Muscle layer of duodenum (tissue), 2 donors: ENCODE data around the gene PRR4.

Source experiments
- H3K27ac ChIP-seq: one replicate; pipeline ENCODE4 v1.7.0; 2013; ENCODE audit warnings: mild to moderate bottlenecking, low read length
- H3K27me3 ChIP-seq: one replicate; pipeline ENCODE4 v1.7.0; 2013; ENCODE audit warnings: low read depth, mild to moderate bottlenecking, control low read depth, low read length
- H3K36me3 ChIP-seq, 2 donors: one replicate each; pipeline ENCODE4 v1.7.0; 2013; ENCODE audit warnings: low read length in 2 of 2, control low read depth in 1 of 2, mild to moderate bottlenecking in 1 of 2; ENCODE audit not compliant: insufficient read depth in 2 of 2, control insufficient read depth in 1 of 2
- H3K4me1 ChIP-seq, 2 donors: one replicate each; pipeline ENCODE4 v1.7.0; 2013; ENCODE audit warnings: low read length in 2 of 2, mild to moderate bottlenecking in 2 of 2, control low read depth in 1 of 2, moderate library complexity in 1 of 2; ENCODE audit not compliant: insufficient read depth in 2 of 2, control insufficient read depth in 1 of 2
- H3K4me3 ChIP-seq, 2 donors: one replicate each; pipeline ENCODE4 v1.7.0; 2013; ENCODE audit warnings: low read length in 2 of 2, low read depth in 1 of 2, mild to moderate bottlenecking in 1 of 2
- H3K9me3 ChIP-seq, 2 donors: one replicate each; pipeline ENCODE4 v1.7.0; 2013; ENCODE audit warnings: low read length in 2 of 2, control low read depth in 1 of 2, mild to moderate bottlenecking in 1 of 2; ENCODE audit not compliant: control insufficient read depth in 1 of 2
- donor health status: healthy.

Gene PRR4

DNA sequence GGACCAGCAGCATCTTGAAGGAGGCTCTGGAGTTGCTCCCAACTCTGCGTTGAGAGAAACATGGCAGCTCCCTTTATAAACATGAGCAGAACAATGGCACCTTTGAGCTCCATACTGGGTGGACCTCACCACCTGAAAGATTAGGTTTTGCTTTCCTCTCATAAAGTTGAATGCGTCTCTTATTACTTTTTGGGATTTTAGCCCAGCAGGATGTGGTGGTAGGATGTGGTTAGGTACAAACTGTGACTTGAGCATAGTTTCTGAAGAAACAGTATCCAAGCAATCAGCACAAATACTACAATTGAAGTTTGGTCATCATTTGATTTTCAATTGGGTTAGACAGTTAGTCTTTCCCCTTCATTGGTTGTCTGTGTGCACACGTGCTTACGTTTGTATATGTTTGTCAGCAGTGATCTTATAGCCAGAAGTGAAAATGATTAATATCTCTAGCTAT, at the start of gene PRR4:
PRR4 (minus strand) TSS at position 51 of the 454 bp plus-strand sequence; CDS start at position 13, 38 bp downstream.
- Histone ChIP-seq H3K9me3 (no peaks in the 10 kb centered on the region), H3K27me3 (no peaks in the 10 kb centered on the region), H3K36me3 (peaks cover 0 to 7% of the 10 kb centered on the region in 2 donors), H3K4me1 (no peaks in the 10 kb centered on the region), H3K27ac (no peak within 1 kb of the TSS), H3K4me3 (no peak within 1 kb of the TSS)

- Histone ChIP-seq H3K27ac (no peak overlapping the region), H3K36me3 (peaks cover 0 to 5% of the 10 kb centered on the region in 2 donors), H3K27me3 (no peaks in the 10 kb centered on the region), H3K4me3 (no peak overlapping the region), H3K9me3 (no peaks in the 10 kb centered on the region), H3K4me1 (no peaks in the 10 kb centered on the region)
Observed at GRCh38 chr12:10896854-10897253, 47.6 kb upstream of the PRR4 start.

GRCh38 chr12:10891937-10892336, 42.7 kb upstream of the PRR4 start:
- no peaks in the 10 kb centered on the region for H3K27me3 ChIP-seq
- peaks cover 0 to 5% of the 10 kb centered on the region in 2 donors for H3K36me3 ChIP-seq
- no peak overlapping the region for H3K4me3 ChIP-seq
- H3K9me3 ChIP-seq, result no peaks in the 10 kb centered on the region
- no peak overlapping the region for H3K27ac ChIP-seq
- H3K4me1 ChIP-seq, result no peaks in the 10 kb centered on the region

DNA sequence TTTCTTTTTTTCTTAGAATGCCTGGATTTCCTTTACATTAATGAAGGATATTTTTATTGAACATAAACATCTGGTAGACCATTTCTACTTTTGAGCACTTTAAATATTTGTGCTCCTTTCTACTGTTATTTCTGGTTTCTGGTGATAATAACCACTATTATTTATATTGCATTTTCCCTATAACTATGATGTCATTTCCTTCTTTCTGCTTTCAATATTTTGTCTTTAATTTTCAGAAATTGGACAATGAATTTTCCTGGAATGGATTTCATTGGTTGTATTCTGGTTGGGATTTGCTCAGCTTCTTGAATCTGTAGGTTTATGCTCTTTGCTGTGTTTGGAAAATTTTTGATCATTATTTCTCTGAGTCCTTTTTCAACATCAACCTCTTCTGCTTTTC, 40.0 kb upstream of the PRR4 start:
- no peaks in the 10 kb centered on the region for H3K9me3 ChIP-seq
- no peaks in the 10 kb centered on the region for H3K36me3 ChIP-seq

GRCh38 chr12:10884086-10884725, 34.9 kb upstream of the PRR4 start, which contains the start of gene PRH1:
Gene PRH1 (minus strand): TSS chr12:10884255. CDS start chr12:10884217, 38 bp downstream.
- Histone ChIP-seq H3K9me3 (no peaks in the 10 kb centered on the region), H3K4me1 (no peaks in the 10 kb centered on the region), H3K36me3 (peaks cover 4 to 21% of the 10 kb centered on the region in 2 donors), H3K27ac (no peak within 1 kb of the TSS), H3K4me3 (no peak within 1 kb of the TSS), H3K27me3 (no peaks in the 10 kb centered on the region)

More for the DNA sequence above, 40.0 kb upstream of the PRR4 start:
- H3K4me1 ChIP-seq, result no peaks in the 10 kb centered on the region
- H3K27ac ChIP-seq, result no peak overlapping the region
- no peak overlapping the region for H3K4me3 ChIP-seq
- H3K27me3 ChIP-seq, result no peaks in the 10 kb centered on the region

GRCh38 chr12:10873378-10873777, 24.1 kb upstream of the PRR4 start:
- Histone ChIP-seq H3K9me3 (peaks cover 0 to 5% of the 10 kb centered on the region in 2 donors), H3K4me1 (no peaks in the 10 kb centered on the region), H3K36me3 (peaks cover 5 to 14% of the 10 kb centered on the region in 2 donors), H3K4me3 (no peak overlapping the region), H3K27ac (no peak overlapping the region), H3K27me3 (no peaks in the 10 kb centered on the region)

GRCh38 chr12:10867381-10867780, 18.1 kb upstream of the PRR4 start:
- Histone ChIP-seq H3K27me3 (no peaks in the 10 kb centered on the region), H3K9me3 (peaks cover 0 to 5% of the 10 kb centered on the region in 2 donors), H3K4me3 (no peak overlapping the region), H3K36me3 (peaks cover 0 to 2% of the 10 kb centered on the region in 2 donors), H3K27ac (no peak overlapping the region), H3K4me1 (no peaks in the 10 kb centered on the region)

- no peaks in the 10 kb centered on the region for H3K27me3 ChIP-seq
- H3K4me1 ChIP-seq, result no peaks in the 10 kb centered on the region
- H3K4me3 ChIP-seq, result no peak overlapping the region
- no peak overlapping the region for H3K27ac ChIP-seq
- peaks cover 0 to 11% of the 10 kb centered on the region in 2 donors for H3K9me3 ChIP-seq
- H3K36me3 ChIP-seq, result peaks cover 0 to 17% of the 10 kb centered on the region in 2 donors
Observed at GRCh38 chr12:10863512-10864218, 14.4 kb upstream of the PRR4 start.

GRCh38 chr12:10861366-10861765, 12.1 kb upstream of the PRR4 start:
- Histone ChIP-seq H3K36me3 (peaks cover 0 to 27% of the 10 kb centered on the region in 2 donors), H3K27me3 (no peaks in the 10 kb centered on the region), H3K9me3 (peaks cover 0 to 17% of the 10 kb centered on the region in 2 donors), H3K4me3 (no peak overlapping the region), H3K27ac (no peak overlapping the region), H3K4me1 (no peaks in the 10 kb centered on the region)

- Histone ChIP-seq H3K36me3 (peaks cover 0 to 22% of the 10 kb centered on the region in 2 donors), H3K9me3 (peaks cover 0 to 5% of the 10 kb centered on the region in 2 donors), H3K4me3 (peak overlapping the region in 1 of 2 donors; percentile 10), H3K4me1 (no peaks in the 10 kb centered on the region), H3K27me3 (no peaks in the 10 kb centered on the region), H3K27ac (no peak overlapping the region)
Observed at GRCh38 chr12:10855807-10856206, 6.5 kb upstream of the PRR4 start.

DNA sequence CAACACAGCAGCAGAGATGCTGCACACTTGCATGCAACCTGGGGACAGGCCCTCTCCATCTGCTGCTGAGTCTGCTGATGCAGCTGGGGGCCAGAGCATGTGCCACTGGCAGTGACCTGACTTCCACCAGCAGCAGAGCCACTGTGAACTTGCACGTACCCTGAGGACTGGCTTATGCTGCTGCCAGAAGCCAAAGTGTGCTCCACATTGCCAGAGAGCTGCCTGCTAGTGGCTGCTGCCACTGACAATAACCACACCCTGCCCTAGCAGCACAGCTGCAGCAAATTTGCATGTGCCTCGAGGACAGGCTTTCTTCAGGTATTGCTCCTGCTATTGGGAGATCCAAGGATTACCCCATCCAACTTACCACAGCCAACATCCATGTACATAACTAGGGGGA, 4.5 kb upstream of the PRR4 start:
- Histone ChIP-seq H3K4me3 (no peak overlapping the region), H3K27ac (no peak overlapping the region), H3K4me1 (no peaks in the 10 kb centered on the region), H3K36me3 (peaks cover 0 to 17% of the 10 kb centered on the region in 2 donors), H3K9me3 (peaks cover 0 to 5% of the 10 kb centered on the region in 2 donors), H3K27me3 (no peaks in the 10 kb centered on the region)
